Breast epithelium (tissue), 4 donors: ENCODE results near the gene KLHL4. TPM values are rescaled to one million over a fixed set of nuclear protein-coding genes. Genes with fewer than 3 reads are reported as not detected.

ENCODE experiments used
- DNase-seq, 2 donors: peaks; one replicate each; pipeline ENCODE4 v3.0.0-alpha.2; 2019; ENCODE audit warnings: low spot score in 2 of 2
- H3K27ac ChIP-seq, 2 donors: fragments of 200-600 bp; sonication (generic) in 1 of 2; one replicate each; pipeline ENCODE4 v1.5.1; 2016 to 2019; ENCODE audit warnings: mild to moderate bottlenecking in 1 of 2
- H3K27me3 ChIP-seq, 2 donors: fragments of 200-600 bp; sonication (generic) in 1 of 2; one replicate each; pipeline versions ENCODE4 v1.5.1 to v1.6.0; 2017 to 2019; ENCODE audit warnings: control low read depth in 1 of 2, mild to moderate bottlenecking in 1 of 2
- H3K36me3 ChIP-seq: fragments of 200-600 bp; one replicate; pipeline ENCODE4 v1.5.1; 2019
- H3K4me1 ChIP-seq, 2 donors: fragments of 200-600 bp; sonication (generic); one replicate each; pipeline ENCODE4 v1.5.1; 2016 to 2019; ENCODE audit warnings: control low read depth in 1 of 2
- H3K4me3 ChIP-seq, 3 donors: fragments of 200-600 bp; sonication (generic); 1 replicate in 2 of 3; 2 replicates in 1 of 3; pipeline ENCODE4 v1.5.1; 2016 to 2019; ENCODE audit warnings: mild to moderate bottlenecking in 3 of 3, moderate library complexity in 2 of 3
- H3K9me3 ChIP-seq, 2 donors: fragments of 200-600 bp; sonication (generic) in 1 of 2; one replicate each; pipeline ENCODE4 v1.5.1; 2016 to 2019; ENCODE audit warnings: control low read depth in 1 of 2
- POLR2A ChIP-seq: fragments of 450-650 bp; IDR thresholded peaks from one replicate; pipeline ENCODE4 v1.6.1; 2016; ENCODE audit warnings: antibody characterized with exemption, mild to moderate bottlenecking, moderate library complexity
- POLR2AphosphoS5 ChIP-seq, 3 donors: sonication (generic); formaldehyde crosslinking; IDR thresholded peaks; one replicate each; pipeline ENCODE4 v1.6.1; 2017; ENCODE audit warnings: antibody characterized with exemption in 3 of 3
- intact Hi-C: fragments of 100-400 bp; cut with DNase I; formaldehyde crosslinking; loops from one replicate; pipeline ENCODE4 v1.15.1; 2023; ENCODE audit warnings: low total_unique reads
- total RNA-seq, 3 donors: library from RNA; depleted of rRNA; stranded (reverse); fragments of >200 nt; gene quantifications; one replicate each; pipeline ENCODE4 v1.1.0, GENCODE V29; 2016
- TF ChIP-seq, protein P1 (sequence below), 3 donors: fragments of 450-650 bp; IDR thresholded peaks; one replicate each; pipeline ENCODE4 v1.5.1; 2016 to 2017; ENCODE audit warnings: antibody characterized with exemption in 3 of 3, mild to moderate bottlenecking in 3 of 3, moderate library complexity in 3 of 3

The KLHL4 gene
- total RNA-seq, 3 donors from 2014 or later: 0.66 to 2.1 (median 1.2) TPM

DNA sequence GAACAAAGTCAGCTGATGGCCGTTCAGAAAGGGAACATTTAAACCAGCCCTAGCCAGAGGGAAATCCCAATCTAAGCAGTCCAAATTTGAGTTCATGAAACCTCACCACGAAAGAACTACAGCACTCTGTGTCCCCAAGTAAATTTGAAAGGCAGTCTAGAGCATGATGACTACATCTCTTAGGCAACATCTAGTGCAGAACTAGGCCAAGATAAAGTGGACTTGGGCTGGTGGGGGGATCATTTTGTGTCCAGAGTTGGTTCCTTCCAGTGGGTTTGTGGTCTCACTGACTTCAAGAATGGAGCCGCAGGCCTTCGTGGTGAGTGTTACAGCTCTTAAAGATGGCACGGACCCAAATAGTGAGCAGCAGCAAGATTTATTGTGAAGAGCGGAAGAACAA is 64.9 kb downstream of the KLHL4 start:
- no peak overlapping the region for H3K27ac ChIP-seq
- H3K9me3 ChIP-seq: no peaks in the 10 kb centered on the region
- no peak overlapping the region for H3K4me3 ChIP-seq
- H3K4me1 ChIP-seq: no peaks in the 10 kb centered on the region
- TF ChIP-seq, protein P1, sequence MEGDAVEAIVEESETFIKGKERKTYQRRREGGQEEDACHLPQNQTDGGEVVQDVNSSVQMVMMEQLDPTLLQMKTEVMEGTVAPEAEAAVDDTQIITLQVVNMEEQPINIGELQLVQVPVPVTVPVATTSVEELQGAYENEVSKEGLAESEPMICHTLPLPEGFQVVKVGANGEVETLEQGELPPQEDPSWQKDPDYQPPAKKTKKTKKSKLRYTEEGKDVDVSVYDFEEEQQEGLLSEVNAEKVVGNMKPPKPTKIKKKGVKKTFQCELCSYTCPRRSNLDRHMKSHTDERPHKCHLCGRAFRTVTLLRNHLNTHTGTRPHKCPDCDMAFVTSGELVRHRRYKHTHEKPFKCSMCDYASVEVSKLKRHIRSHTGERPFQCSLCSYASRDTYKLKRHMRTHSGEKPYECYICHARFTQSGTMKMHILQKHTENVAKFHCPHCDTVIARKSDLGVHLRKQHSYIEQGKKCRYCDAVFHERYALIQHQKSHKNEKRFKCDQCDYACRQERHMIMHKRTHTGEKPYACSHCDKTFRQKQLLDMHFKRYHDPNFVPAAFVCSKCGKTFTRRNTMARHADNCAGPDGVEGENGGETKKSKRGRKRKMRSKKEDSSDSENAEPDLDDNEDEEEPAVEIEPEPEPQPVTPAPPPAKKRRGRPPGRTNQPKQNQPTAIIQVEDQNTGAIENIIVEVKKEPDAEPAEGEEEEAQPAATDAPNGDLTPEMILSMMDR (IDR thresholded peaks at IDR 0.05): no peak
- no peak for TF ChIP-seq POLR2AphosphoS5 (IDR thresholded peaks at IDR 0.05)
- TF ChIP-seq POLR2A: no peak
- intact Hi-C loops: no loop called here
- H3K36me3 ChIP-seq: no peaks in the 10 kb centered on the region
- H3K27me3 ChIP-seq: peaks cover 0 to 29% of the 10 kb centered on the region in 2 donors
- DNase-seq: no peak

DNA sequence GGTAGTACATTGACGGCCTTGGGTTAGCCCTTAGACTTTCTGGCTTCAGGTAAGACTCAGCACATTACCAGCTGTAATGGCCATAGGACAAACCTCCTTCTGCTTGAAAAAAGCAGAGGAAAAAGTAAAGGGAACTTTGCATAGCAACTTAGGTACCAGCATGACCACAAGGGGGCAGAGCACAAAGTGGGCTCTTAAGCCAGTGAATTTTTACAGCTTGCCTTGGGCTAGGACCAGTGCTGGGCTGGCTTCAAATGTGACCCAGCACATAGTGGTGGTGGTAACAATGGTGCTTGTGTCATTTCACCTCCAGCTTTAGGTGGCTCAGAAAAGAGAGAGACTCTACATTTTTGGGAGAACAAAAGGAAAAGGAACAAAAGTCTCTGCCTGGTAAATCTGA is 66.1 kb downstream of the KLHL4 start:
- Histone ChIP-seq H3K4me1 (no peaks in the 10 kb centered on the region), H3K27ac (no peak overlapping the region), H3K27me3 (peaks cover 0 to 24% of the 10 kb centered on the region in 2 donors), H3K4me3 (no peak overlapping the region), H3K9me3 (peaks cover 0 to 5% of the 10 kb centered on the region in 2 donors), H3K36me3 (no peaks in the 10 kb centered on the region)
- no peak for DNase-seq
- TF ChIP-seq POLR2AphosphoS5 (IDR thresholded peaks at IDR 0.05): no peak
- TF ChIP-seq, protein P1 (IDR thresholded peaks at IDR 0.05): no peak
- TF ChIP-seq POLR2A: no peak
- intact Hi-C loops: no loop called here

DNA sequence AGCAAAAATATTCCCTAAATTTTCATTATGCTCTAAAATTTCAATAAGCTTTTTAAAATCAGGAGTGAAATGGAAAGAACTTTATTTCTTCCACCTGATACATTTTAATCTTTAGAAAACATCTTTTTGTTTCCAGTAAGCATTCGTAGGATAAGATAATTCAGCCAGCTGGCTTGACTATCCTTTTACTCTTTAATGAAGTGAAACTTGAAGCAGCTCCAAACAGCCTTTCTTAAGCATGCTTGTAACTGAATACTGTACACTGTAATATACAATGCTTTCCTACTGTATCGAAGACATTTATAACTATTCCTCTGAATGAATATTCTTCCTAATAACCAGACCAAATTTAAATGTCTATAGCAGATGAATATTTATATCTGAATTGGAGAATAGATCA is 98.8 kb downstream of the KLHL4 start:
- no peaks in the 10 kb centered on the region for H3K9me3 ChIP-seq
- intact Hi-C loops: no loop called here
- H3K36me3 ChIP-seq: no peaks in the 10 kb centered on the region
- H3K4me1 ChIP-seq: no peaks in the 10 kb centered on the region
- H3K27ac ChIP-seq: no peak overlapping the region
- TF ChIP-seq POLR2A: no peak
- TF ChIP-seq, protein P1 (IDR thresholded peaks at IDR 0.05): no peak
- TF ChIP-seq POLR2AphosphoS5 (IDR thresholded peaks at IDR 0.05): no peak
- H3K27me3 ChIP-seq: peaks cover 0 to 13% of the 10 kb centered on the region in 2 donors
- DNase-seq: no peak
- H3K4me3 ChIP-seq: no peak overlapping the region

DNA sequence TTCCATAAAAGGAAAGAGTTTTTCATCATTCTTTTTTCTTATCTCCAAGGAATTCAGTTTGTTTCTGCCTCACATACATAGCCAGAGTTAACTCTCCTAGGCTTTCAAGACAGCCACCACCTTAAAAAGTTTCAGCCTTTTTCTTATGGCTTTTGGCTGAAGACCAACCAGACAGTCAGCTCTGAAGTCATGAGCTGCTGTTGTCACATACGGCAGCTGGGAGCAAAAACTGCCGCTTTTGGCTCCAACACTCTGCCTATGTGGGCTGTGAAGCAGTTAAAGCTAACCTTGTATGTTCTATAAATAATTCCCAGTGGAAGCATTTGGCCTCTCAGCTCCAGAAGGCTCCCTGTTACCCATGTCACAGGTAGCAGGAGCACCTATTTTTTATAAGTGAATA is 104.1 kb downstream of the KLHL4 start:
- no peak for TF ChIP-seq POLR2A
- TF ChIP-seq, protein P1 (IDR thresholded peaks at IDR 0.05): no peak
- TF ChIP-seq POLR2AphosphoS5 (IDR thresholded peaks at IDR 0.05): no peak
- no peaks in the 10 kb centered on the region for H3K4me1 ChIP-seq
- no peak overlapping the region for H3K27ac ChIP-seq
- peaks cover 2 to 28% of the 10 kb centered on the region in 2 donors for H3K27me3 ChIP-seq
- no peak overlapping the region for H3K4me3 ChIP-seq
- no peaks in the 10 kb centered on the region for H3K36me3 ChIP-seq
- no peak for DNase-seq
- intact Hi-C loops: no loop called here
- no peaks in the 10 kb centered on the region for H3K9me3 ChIP-seq

DNA sequence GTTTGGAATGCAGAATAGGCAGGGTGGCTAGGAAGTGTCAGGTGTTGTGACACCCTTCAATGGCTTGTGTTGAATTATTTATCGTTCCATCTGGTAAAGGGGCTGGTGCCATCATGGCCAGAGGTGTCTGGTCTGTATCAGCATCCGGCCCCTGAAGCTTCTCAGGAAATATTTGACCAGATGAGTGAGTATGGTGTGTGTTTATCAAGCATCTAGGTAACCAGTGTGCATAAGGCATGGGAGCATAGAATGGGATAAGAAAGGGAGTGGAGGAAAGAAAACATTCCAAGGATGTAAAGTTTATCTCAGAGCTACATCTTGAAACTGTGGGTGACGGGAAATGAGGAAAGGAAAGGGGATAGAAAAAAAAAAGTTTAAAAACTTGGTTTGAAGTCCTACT is 109.4 kb downstream of the KLHL4 start:
- intact Hi-C loops: no loop called here
- Histone ChIP-seq H3K9me3 (no peaks in the 10 kb centered on the region), H3K36me3 (no peaks in the 10 kb centered on the region), H3K27me3 (peaks cover 0 to 38% of the 10 kb centered on the region in 2 donors), H3K27ac (no peak overlapping the region), H3K4me3 (no peak overlapping the region), H3K4me1 (no peaks in the 10 kb centered on the region)
- DNase-seq: no peak
- no peak for TF ChIP-seq POLR2A
- TF ChIP-seq, protein P1 (IDR thresholded peaks at IDR 0.05): no peak
- TF ChIP-seq POLR2AphosphoS5 (IDR thresholded peaks at IDR 0.05): no peak
